Limb (tissue), 2 donors: ENCODE data around the gene ANKRD12.
"Not testable (repeated sequence)": the region's sequence is repeated elsewhere in the genome, so short reads cannot be mapped to it uniquely, and the experiment has no call there.

ENCODE experiments used
- DNase-seq, 2 donors: peaks; one replicate each; pipeline ENCODE4 v3.0.0-alpha.2; 2016; ENCODE audit errors: extremely low spot score in 2 of 2

Gene ANKRD12

DNA sequence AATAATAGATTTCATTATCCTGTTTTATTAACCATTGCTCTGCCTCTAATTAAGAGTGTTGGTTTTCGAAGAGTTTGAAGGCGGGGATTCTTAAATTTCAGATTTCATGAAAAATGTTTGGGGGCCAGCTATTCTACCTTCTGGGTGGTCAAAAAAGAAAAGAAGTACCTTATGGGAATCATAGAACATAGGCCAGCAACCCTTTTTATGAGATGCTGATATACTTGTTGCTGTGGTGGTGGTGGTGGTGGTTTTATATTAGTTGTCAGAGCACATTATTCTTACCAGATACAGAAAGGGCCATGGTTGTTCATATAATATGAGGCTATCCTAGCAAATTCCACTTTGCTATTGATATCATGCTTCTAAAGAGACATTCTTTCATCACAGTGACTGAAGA lies 4.4 kb downstream of the ANKRD12 start:
- DNase-seq: no peak

DNA sequence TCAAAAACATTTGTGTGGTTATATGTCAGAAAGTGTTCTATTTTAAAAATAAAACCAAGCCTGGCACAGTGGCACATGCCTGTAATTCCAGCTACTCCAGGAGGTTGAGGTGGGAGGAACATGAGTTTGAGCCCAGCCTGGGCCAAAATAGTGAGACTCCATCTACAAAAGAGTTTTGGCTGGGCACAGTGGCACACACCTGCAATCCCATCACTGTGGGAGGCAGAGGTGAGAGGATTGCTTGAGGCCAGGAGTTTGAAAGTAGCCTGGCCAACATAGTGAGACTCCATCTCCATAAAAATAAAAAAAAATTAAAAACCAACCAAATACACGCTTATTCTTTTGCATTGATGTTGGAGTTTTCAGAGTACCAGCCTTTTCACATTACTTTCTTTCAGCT lies 9.6 kb downstream of the ANKRD12 start:
- no peak for DNase-seq

DNA sequence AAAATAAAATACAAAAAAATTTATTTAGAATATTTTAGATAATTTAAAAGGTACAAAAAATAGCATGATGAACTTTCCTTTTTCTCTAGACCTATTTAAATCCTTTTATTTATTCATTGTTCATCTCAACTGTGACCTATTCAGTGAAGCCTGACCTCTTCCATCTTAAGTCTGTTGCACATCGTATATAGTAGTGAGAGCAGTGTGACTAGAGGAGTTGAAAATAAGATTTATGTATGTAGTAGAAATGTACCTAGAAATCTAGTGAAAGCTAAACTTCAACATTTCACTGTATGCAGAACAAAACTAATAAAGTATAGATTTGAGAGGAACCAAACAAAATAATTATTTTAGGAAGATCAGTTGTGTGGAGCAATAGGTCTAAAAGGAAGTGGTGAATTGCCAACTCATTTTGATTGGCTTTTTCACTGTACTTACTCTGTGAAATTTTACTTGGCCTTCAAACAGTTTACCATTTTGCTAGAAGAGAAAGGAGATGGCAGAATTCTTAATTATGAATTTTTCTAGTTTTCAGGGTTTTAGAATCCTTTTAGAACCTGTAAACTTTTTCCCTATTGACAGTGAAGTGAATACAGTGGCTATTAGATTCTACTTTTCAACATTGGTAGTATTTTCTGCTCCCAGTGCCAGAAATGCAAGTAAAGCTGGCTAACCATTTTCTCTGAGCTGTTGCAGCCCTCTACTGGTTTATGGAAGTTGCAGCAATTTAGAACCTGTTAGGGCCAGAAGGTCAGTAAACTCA lies 11.0 kb downstream of the ANKRD12 start:
- peak in 1 of 2 donors; percentile 67 for DNase-seq

DNA sequence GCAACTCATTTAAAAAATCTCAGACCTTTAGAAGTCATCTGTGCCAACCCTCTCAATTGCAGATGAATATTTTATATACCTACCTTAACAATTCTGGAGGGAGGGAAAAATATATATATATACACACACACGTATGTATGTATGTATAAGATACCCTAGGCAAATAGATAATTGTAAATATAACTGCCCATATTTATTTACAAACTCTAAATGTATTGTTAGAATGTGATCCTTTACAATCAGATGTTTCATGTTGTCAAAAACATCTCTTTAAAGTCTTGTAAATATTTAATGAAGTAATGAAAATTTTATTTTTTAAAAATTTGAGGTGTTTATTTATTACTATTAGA lies 11.6 kb downstream of the ANKRD12 start:
- DNase-seq: no peak

DNA sequence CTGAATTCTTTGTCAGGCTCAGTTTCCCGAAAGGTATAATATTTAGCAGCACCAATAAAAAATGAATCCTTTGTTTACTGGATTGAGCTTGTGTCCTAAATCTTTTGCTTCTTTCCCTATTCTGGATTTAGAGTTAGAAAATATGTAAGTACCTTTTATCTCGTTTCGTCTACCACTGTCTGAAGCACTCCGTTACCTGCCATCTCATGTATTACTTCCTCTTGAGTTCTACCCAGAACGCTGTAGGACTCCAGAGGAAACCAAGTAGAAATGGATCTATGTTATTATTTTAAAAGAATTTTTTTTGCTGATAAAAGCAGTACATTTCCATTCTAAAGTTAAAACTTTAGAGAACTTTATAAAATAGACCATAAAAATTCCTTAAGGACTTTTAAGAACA lies 13.5 kb downstream of the ANKRD12 start:
- DNase-seq: no peak

DNA sequence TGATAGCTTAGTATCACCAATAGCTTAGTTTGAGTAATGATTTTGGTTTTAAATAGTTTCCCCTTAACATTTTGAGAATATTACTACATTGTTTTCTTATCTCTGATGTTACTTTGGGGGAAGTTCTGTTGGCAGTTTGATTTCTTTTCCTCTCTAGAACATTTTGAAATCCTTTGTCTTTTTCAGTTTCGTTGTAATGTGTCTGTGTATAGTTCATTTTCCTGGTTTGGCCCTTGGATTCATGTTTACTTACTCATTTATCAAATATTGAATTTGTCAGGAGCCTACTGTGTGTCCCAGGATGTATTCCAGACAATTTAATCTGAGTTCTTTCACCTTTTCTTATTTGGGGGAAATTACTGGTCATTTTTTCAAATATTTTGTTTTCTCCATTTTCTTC lies 16.7 kb downstream of the ANKRD12 start:
- no peak for DNase-seq

DNA sequence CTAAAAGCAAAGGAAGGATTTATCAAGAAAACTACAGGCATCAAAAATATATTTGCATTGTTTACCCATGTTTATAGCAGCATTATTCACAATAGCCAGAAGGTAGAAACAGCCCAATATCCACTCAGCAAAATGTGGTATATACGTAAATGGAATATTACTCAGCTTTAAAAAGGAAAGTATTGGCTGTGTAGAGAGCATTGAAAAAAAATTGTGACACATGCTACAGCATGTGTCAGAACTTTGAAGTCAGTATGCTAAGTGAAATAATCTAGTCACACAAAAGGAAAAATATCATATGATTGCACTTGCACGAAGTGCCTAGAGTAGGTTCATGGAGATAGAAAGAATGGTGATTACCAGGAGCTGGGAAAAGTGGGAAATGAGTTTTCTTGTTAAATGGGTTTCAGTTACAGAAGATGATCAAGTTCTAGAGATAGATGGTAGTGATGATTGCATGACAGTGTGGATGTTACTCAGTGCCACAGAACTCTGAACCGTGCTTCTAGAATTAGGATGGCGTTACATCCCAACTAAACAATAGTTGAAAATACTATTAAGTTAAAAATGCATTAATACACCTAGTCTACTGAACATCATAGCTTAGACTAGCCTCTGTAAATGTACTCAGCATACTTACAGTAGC lies 20.1 kb downstream of the ANKRD12 start:
- no peak for DNase-seq

DNA sequence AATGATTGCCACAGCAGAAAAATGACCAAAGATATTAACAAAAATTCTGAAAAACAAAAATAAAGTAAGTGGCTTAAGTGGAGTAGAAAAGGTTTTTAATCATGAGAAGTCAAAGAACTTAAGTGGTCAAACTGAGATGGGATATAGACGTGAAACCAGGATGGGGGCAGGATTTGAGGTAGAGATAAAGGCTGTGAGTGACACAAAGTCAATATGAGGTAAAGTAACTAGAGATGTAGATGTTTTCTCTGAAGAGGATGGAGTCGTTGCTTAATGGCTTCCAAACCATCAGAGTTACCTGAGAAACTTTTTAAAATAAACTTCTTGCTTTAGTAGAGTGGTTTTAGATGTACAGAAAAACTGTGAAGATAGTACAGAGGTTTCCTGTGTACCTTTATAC lies 21.2 kb downstream of the ANKRD12 start:
- DNase-seq: no peak

DNA sequence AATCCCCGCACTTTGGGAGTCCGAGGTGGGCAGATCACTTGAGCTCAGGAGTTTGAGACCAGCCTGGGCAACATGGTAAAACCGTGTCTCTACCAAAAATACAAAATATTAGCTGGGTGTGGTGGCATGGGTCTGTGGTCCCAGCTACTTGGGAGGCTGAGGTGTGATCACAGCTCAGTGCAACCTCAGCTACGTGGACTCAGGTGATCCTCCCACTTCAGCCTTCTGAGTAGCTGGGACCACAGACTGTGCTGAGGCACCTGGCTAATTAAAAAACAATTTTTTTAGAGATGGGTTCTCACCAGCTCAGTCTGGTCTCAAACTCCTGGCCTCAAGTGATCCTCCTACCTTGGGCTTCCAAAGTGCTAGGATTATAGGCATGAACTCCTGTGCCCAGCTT lies 23.4 kb downstream of the ANKRD12 start:
- no peak for DNase-seq

DNA sequence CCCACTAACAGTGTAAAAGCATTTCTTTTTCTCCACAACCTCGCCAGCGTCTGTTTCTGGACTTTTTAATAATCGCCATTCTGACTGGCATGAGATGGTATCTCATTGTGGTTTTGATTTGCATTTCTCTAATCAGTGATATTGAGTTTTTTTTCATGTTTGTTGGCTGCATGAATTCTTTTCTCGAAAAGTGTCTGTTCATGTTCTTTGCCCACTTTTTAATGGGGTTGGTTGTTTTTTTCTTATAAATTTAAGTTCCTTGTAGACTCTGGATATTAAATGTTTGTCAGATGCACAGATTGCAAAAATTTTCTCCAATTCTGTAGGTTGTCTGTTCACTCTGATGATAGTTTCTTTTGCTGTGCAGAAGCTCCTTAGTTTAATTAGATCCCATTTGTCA lies 26.1 kb downstream of the ANKRD12 start:
- not testable (repeated sequence) for DNase-seq

DNA sequence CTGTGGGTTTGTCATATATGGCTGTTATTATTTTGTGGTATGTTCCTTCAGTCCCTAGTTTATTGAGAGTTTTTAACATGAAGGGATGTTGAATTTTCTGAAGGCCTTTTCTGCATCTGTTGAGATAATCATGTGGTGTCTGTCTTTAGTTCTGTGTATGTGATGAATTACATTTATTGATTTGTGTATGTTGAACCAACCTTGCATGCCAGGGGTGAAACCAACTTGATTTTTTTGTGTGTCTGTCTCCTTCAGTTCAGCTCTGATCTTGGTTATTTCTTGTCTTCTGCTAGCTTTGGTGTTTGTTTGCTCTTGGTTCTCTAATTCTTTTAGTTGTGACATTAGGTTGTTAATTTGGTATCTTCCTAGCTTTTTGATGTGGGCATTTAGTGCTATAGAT lies 27.6 kb downstream of the ANKRD12 start:
- not testable (repeated sequence) for DNase-seq

DNA sequence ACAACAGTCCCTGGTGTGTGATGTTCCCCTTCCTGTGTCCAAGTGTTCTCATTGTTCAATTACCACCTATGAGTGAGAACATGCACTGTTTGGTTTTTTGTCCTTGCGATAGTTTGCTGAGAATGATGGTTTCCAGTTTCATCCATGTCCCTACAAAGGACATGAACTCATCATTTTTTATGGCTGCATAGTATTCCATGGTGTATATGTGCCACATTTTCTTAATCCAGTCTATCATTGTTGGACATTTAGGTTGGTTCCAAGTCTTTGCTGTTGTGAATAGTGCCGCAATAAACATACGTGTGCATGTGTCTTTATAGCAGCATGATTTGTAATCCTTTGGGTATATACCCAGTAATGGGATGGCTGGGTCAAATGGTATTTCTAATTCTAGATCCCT lies 29.3 kb downstream of the ANKRD12 start:
- not testable (repeated sequence) for DNase-seq

DNA sequence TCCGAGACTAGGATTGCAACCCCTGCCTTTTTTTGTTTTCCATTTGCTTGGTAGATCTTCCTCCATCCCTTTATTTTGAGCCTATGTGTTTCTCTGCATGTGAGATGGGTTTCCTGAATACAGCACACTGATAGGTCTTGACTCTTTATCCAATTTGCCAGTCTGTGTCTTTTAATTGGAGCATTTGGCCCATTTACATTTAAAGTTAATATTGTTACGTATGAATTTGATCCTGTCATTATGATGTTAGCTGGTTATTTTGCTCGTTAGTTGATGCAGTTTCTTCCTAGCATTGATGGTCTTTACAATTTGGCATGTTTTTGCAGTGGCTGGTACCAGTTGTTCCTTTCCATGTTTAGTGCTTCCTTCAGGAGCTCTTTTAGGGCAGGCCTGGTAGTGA lies 32.9 kb downstream of the ANKRD12 start:
- DNase-seq: not testable (repeated sequence)

DNA sequence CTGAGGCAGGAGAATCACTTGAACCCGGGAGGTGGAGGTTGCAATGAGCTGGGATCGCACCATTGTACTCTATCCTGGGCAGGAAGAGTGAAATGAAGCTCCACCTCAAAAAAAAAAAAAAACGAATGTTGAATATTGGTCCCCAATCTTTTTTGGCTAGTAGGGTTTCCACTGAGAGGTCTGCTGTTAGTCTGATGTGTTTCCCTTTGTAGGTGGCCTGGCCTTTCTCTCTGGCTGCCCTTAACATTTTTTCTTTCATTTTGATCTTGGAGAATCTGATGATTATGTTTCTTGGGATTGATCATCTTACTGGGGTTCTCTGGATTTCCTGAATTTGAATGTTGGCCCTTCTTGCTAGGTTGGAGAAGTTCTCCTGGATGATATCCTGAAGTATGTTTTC lies 35.3 kb downstream of the ANKRD12 start:
- DNase-seq: not testable (repeated sequence)

DNA sequence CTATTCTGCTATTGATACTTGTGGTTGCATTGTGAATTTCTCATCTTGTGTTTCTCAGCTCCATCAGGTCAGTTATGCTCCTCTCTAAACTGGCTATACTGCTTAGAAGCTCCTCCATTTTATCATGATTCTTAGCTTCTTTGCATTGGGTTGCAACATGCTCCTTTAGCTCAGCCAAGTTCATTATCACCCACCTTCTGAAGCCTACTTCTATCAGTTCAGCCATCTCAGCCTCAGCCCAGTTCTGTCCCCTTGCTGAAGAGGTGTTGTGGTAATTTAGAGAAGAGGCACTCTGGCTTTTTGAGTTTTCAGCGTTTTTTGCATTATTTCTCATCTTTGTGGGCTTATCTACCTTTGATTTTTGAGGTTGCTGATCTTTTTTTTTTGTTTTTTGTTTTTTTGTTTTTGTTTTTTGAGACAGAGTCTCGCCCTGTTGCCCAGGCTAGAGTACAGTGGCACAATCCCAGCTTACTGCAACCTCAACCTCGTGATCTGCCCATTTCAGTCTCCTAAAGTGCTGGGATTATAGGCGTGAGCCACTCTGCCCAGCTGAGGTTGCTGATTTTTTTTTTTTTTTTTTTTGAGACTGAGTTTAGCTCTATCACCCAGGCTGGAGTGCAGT lies 36.0 kb downstream of the ANKRD12 start:
- no peak for DNase-seq

DNA sequence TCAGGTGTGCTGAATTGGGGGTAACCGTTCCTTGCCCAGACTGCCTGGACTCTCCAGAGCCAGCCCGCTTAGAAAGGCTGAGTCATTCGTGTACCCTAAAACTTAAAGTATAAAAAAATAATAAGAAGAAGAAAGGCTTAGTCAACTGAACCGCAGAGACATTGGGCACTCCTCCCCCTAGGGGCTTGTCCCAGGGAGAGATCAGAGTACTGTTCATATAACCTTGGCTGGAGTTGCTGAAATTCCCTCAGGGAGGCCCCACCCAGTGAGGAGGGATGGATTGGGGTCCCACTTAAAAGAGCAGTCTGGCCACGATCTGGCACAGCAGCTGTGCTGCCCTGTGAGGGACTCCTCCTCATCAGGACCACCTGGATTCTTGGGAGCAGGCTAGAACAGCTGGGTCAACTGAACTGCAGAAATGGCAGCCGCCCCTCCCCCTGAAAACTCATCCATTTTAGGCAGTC lies 37.2 kb downstream of the ANKRD12 start:
- DNase-seq: peak in 1 of 2 donors; percentile 26

DNA sequence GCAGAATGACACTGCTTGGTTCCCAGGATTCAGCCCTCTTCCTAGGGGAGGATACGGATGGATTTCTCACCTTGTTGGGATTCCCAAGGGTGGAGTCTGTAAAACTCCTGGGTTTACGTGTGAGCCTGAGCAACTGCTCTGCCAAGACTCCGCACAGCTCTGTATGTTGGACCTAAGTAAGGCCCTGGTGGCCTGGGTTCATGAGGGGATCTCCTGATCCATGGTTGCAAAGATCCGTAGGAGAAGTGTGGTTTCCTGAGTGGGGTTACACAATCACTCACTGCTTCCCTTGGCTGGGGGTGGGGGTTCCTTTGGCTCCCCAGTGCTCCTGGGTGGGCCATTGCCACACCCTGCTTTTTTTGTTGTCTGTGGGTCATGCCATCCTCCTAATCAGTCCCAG lies 37.7 kb downstream of the ANKRD12 start:
- no peak for DNase-seq

DNA sequence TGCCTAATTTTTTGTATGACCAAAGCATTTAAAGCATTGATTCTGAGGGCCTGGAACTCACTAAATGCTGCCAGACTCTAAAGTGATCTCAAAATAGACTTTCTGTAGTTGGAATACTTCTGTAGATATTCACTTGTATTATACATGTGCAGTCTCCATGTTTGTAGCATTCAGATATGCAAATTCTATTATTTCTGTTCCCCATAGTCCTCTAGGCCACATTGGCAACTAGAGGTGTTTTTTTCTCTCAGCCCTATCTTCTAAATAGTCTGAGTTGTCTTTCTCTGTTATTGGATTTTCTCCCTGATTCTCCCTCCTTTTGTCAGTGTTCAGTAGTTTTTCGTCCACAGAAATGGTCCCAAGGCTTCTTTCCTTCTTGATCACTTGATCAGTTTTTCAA lies 38.5 kb downstream of the ANKRD12 start:
- no peak for DNase-seq

DNA sequence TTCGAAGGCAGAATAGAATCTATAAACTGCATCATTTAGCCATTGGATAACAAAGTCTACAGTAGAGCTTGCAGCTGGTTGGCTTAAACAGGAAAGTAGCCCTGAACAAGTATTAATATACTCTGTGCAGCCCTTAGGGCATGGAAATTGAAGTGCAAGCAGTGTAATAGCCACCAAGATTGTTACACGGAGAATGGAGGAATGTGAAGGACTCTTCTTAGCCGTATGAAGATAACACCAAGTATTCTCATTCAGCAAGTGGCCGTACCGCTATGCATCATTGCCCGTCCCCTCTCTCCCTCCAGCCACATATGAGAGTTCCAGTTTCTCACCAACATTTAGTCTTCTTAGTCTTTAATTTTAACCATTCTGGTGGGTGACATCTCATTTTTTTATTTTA lies 40.5 kb downstream of the ANKRD12 start:
- DNase-seq: no peak

DNA sequence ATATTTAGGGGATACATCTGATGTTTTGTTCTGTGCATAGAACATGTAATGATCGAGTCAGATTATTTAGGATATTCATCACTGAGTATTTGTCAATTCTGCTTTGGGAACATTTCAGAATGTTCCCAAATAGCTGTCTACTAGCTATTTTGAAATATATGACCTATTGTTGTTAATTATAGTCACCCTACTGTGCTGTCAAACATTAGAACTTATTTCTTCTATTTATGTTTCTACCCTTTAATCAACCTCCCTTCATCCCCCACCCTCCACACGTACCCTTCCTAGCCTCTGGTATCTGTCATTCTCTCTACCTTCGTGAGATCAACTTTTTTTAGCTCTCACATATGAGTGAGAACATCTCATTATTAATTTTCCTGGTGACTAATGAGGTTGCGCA lies 40.9 kb downstream of the ANKRD12 start:
- DNase-seq: no peak

DNA sequence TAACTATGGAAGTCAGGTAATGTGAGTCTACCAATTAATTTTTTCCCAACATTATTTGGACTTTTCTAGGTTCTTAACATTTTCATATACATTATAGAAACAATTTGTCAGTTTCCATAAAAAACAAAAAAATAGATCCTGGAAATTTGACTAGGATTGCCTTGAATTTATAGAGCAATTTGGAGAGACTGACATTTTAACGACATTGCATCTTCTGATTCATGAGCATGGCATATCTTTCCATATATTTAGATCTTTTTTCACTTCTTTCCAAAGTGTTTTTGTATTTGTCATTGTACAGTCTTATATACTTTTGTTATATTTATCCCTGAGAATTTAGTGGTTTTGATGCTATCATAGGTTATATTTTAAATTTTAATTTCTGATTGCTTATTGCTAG lies 42.0 kb downstream of the ANKRD12 start:
- no peak for DNase-seq

DNA sequence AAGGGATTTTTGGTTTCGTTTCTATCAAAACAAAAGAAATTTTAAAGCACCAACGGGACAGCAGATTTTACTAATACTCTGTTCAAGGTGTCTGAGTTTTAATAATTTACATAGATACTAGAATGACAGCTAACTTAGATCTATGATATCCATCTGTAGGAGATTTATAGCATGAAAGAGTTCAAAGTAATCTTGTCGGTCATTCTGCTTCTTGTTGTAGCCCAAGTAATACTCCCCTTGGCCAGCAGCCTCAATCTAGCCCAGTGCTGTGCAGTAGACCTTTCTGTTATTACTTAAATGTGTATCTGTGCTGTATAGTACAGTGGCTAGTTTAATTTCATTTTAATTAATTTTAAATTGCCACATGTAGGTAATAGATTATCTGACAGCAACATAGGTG lies 44.7 kb downstream of the ANKRD12 start:
- no peak for DNase-seq

DNA sequence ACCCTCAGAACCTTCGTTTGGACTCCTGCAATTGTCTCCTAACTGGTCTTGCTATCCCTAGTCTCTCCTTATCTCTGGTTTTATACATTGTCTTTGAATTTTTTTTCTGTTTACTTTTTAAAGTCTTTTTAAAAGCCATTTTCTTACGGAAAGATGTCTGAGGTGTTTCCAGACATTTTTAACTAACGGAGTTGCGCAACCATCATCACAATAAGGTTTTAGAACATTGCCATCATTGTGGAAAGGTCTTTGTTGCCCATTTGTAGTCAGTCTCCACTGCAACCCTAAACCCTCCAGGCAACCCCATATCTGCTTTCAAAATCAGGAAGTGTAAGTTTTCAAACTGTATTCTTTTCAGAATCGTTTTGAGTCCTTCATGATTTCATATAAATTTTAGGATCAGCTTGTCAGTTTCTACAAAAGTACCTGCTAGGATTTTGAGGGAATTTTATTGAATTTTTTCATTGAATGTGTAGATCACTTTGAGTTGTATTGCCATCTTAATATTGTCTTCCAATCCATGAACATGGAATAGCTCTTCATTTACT lies 46.3 kb downstream of the ANKRD12 start:
- DNase-seq: no peak
